Activated naive CD8-positive, alpha-beta T cell treated with anti-CD3 and anti-CD28 coated beads, Interleukin-2, amount 50 U/mL, for 16 hours (primary cell): ENCODE measurements around the gene CLASP1.
"Not testable (repeated sequence)": the region's sequence is repeated elsewhere in the genome, so short reads cannot be mapped to it uniquely, and the experiment has no call there.

Source experiments
- DNase-seq: peaks from one replicate; pipeline ENCODE4 v3.0.0-alpha.2; 2020; ENCODE audit warnings: low read depth, low spot score

The CLASP1 gene

DNA sequence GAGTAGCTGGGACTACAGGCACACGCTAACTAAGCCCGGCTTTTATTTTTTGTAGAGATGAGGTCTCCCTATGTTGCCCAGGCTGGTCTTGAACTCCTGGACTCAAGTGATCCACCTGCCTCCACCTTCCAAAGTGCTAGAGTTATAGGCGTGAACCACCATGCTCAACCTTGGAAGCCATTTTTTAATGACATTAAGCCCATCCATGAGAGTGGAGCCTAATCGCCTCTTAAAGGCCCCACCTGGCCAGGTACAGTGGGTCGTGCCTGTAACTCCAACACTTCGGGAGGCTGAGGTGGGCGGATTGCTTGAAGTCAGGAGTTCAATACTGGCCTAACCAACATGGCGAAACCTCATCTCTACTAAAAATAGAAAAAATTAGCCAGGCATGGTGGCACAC is 322.6 kb downstream of the CLASP1 start:
- no peak for DNase-seq

DNA sequence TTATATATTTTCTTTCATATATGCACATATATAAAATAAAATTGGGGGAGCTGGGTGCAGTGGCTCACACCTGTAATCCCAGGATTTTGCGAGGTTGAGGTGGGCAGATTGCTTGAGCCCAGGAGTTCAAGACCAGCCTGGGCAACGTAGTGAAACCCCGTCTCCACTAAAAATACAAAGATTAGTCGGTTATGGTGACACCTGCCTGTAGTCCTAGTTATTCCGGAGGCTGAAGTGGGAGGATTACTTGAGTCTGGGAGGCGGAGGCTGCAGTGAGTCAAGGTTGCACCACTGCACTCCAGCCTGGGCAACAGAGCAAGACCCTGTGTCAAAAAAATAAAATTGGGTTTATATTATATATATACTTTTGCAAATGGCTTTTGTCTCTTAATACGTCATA is 324.7 kb downstream of the CLASP1 start:
- no peak for DNase-seq

DNA sequence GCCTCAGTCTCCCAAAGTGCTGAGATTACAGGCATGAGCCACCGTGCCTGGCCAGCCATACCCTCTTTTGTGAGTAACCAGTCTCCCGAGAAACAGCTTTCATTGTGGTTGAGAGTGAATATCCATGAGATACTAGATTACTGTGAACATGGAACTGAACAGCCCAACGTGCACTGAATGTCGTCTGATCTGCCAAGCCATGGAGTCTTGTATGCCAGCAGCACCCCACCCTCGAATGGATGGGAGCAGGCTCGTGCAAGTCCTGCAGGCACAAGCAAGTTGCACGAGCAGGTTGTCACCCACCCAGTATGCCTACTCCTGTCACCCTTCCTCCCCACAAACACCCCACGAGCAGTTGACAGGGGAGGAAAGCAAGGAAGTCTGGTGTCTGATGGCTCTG is 327.8 kb downstream of the CLASP1 start:
- no peak for DNase-seq

DNA sequence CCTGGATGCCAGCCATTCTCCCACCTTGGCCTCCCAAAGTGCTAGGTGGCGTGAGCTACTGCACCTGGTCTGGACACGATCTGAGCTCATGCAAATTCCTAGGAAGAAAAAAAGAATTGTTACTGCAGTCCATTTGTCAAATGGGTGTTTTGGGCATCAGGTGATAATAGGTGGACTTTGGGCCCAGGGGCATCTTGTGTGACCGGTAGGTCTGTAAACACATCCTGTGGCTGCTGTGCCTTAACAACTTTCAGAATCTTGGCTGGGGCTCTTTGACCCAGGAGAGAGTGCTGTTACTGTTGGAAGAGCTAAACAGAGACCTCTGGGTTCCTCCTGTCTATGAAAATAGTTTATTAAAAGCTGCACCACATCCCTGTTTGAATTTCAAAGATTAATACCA is 329.3 kb downstream of the CLASP1 start:
- DNase-seq: no peak

DNA sequence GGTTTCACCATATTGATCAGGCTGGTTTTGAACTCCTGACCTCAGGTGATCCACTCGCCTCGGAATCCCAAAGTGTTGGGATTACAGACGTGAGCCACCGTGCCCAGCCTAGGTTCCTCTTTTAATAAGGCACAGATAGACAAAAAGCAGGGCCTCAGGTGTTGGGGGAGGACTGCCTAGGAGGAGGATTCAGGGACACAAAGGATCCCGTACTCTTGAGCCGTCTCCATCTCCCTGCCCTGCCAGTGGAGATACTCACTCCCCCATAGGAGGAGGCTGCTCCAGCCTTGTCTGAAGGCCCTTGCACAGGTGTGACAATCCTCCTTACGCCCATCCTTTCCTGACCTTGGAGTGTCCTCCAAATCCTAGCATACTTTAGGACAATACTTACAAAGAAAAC is 332.3 kb downstream of the CLASP1 start:
- DNase-seq: no peak

DNA sequence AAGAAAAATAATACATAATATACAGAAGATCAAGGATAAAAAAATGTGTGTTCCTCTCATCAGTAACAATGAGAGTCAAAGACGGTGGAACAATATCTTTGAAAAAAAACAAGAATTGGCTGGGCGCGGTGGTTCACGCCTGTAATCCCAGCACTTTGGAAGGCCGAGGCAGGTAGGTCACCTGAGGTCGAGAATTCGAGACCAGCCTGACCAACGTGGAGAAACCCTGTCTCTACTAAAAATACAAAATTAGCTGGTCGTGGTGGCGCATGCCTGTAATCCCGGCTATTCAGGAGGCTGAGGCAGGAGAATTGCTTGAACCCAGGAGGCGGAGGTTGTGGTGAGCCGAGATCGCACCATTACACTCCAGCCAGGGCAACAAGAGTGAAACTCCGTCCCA is 335.6 kb downstream of the CLASP1 start:
- not testable (repeated sequence) for DNase-seq

DNA sequence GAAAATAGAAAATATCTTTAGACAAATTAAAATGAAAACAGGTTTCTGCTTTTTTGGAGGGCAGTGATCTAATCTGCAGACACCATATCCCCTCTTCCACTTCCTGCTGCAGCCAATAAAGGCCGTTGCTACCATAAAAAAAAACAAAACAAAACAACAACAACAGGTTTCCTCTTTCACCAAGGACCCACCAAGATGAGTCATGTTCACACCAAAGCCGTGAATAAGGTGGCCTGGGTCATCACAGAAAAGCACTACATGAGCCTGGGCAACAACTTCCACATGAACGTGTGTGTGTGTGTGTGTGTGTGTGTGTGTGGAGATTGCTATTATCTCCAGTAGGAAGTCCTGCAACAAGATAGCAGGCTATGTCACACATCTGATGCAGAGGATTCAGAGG is 339.5 kb downstream of the CLASP1 start:
- no peak for DNase-seq

DNA sequence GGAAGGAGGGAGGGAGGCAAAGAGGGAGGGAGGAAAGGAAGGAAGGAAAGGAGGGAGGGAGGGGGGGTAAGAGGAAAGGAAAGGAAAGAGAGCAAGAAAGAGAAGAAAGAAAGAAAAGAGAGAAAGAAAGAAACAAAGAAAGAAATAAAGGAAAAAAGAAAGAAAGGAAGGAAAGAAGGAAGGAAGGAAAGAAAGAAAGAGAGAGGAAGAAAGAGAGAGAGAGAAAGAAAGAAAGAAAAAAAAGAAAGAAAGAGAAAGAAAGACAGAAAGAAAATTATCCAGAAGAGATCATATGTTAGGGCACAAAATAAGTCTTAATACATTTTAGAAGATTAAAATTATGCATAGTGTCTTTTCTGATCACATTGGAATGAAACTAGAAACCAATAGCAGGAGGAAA is 339.9 kb downstream of the CLASP1 start:
- no peak for DNase-seq

DNA sequence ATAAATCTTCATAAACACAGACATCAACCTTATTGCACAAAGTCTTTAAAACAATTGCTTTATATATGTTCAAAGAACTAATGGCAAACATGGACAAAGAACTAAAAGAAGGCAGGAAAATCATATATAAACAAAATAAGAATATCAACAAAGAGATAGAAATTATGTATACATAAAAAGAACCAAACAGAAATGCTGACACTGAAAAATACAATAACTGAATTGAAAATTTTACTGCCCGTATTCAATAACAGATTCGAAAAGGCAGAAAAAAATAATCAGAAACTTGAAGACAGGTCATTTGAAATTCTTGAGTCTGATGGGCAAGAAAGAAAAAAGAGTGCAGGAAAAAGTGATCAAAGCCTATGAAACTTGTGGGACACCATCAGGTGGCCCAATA is 342.2 kb downstream of the CLASP1 start:
- DNase-seq: no peak

DNA sequence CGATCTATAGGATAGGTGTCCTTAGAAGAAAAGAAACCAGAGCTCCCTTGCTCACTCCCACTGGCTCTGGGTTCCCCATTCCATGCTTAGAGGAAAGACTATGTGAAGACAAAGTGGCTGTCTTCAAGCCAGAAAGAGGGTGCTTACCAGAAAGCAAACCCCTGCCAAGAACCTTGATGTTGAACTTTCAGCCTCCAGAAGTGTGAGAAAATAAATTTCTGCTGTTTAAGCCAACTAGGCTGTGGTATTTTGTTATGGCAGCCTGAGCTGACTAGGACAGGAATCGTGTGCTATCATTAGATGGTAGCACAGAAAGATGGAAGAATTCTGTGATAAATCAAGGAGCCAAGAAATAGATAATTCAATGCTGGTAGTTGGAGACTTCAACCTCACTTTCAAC is 344.3 kb downstream of the CLASP1 start:
- no peak for DNase-seq

DNA sequence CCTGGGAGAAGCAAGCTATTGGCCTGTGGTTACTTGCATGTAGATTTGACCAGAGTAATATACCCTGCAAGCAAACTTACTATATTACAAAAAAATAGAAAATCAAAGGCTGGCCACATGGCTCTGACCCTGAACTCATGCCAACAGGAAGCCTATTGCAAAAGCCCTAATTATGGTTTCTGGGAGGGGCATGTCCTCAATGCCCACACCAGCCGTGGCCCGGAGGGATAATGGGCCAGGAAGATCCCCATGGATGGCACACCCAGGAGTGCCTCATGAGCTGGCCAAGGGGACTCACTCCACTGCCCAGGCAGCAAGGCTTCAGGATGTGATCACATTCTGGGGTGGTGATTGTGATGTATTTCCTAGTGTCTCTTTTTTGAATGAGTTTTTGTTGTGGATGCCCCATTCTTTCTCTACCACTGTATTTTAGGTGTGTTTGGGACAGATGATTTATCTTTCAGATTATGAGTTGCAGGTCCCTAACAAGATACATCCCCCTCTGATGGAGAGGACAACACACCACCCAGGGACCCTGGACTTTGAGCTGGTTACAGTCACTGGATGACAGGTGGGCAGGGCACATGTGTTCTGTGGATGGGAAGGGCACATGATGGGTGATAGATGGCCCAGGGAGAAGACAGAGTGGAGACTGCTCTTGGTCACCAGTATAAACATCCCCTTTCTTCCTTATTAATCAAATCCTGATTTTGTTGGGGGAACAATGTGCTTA is 345.6 kb downstream of the CLASP1 start:
- no peak for DNase-seq

DNA sequence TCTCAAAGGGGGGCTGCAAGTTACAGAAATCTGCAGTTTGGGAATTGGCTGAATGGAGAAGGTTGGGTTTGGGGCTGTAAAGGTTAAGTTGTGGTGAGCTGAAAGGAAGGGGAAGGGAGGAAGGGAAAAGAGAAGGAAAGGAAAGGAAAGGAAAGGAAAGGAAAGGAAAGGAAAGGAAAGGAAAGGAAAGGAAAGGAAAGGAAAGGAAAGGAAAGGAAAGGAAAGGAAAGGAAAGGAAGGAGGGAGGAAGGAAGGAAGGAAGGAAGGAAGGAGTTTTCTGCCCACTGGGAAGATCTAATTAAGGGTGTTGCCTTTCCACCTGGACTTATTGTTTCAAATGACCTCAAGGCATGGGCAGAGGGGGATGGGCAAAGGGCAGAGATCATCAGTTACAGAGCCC is 348.1 kb downstream of the CLASP1 start:
- DNase-seq: not testable (repeated sequence)

DNA sequence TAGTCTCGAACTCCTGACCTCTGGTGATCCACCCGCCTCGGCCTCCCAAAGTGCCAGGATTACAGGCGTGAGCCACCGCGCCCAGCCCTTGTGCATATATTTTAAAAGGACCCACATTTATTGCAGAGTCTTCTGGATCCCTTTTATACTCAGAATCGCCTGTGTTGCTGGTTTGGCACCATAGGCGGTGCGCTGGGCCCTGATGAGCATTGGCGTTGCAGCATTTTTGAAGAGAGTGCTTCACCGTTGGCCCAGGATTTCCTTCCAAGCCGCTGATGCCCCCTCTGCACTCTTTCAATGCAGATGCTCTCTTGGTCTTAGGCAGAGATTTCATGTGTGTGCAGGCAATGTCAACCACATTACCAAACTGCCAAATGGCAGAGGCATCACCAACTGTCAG is 350.8 kb downstream of the CLASP1 start:
- DNase-seq: no peak

DNA sequence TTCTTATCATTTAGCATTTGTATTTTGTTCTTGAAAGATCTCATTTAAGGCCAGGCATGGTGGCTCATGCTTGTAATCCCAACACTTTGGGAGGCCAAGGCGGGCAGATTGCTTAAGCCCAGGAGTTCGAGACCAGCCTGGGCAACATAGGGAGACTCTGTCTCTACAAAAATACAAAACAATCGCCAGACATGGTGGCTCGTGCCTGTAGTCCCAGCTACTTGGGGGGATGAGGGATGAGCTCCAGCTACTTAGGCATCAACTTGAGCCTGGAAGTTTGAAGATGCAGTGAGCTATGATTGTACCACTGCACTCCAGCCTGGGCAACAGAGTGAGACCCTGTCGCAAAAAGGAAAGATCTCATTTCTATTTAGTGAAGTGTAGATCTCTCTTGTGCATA is 351.4 kb downstream of the CLASP1 start:
- DNase-seq: not testable (repeated sequence)

DNA sequence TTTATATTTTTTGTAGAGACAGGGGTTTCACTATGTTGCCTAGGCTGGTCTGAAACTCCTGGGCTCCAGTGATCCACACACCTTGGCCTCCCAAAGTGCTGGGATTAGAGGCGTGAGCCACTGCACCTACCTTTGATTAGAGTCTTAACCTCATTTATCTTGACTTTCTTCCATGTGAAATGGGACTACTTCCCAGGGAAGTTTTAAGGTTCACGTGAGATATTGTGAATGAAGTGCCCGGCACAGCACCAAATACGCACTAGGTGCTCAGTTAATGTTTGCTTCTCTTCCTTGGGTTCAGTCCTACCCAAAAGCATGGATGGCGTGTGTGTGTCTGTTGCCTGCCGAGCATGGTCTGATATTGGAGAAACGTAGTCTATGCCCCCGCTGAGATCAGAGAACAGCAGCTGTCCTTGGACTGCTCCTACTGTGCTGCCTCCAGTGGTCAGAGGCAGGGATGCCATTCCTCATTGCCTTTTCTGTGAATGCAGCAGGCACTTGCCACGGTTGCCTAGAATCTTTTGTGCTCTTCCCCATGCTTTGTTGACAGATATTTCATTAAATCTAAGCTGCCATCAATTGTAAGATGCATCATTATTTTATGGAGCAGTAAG is 351.9 kb downstream of the CLASP1 start:
- DNase-seq: no peak

DNA sequence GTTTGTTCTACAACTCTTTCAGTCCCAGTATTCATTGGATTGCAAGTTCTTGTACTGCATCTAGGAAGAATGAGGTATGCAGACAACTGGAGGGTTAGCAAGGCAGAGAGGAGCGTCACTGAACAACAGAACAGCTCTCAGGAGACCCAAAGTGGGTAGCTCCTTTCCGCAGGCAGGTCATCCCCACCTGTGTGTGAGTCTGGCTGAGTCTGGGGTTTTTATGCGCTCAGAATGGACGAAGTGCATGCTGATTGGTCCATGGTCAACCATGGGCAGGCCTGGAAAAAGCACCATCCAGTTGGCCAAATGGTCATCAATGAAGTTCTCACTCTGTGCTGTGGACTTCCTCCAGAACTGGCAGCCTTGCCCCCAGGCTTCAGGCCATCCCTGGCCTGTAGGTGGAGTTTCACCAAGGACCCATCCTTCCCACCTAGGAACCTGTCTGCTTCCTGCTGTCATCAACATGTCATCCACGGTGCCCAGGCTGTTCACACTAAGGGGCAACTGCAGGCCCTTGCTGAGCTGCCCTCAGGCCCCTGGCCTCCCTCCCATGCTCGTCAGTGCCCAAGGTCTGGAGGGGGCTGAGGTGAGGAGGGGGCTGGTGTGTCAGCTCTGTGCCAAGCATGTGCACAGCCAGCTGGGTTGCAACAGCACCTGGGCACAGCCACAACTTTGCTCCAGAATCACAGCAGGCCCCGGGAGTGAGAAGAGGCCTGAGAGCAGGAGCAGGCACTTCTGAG is 353.2 kb downstream of the CLASP1 start:
- DNase-seq: no peak

DNA sequence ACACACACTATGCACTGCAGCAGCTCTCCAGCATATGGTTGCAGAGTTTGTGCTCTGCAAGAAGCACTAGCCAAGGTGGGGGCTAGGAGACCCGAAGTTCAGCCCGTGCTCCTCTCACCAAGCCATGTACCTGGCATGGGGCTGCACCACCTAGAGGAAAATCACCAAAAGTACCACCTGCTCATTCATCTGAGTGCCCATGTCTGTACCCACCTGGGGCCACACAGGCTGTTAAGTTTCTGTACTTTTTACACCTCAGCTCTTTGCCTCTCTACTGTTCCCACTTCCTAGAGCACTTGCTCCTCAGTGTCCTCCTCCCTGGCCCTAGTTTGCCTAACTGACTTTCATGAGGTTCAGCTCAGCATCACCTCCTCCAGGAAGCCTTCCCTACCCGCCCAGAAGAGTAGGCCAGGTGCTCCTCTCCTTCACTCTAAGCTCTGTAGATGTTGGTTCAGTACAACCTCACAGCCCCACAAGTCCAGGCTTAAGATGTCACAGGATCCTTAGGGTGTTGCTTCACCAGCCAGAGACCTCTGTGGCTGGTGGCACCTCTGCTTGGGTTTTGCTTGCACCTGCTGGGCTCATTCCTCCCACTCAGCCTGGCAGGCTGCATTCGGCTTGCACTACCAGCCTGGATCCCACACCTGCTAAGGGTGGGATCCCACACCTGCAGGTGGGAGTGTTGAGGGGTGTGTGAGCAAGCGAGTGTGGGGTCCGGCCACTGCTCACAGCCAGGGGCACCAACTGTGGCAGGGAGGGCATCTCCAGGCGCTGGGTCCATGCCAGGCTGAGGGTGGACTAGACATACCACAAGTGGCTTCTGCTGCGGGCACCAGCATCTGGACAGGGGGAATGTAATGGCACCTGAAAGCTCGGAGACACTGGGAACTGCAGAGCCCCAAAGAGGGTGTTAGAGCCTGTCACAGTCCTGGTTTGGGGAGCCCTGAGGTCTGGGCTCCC is 354.1 kb downstream of the CLASP1 start:
- DNase-seq: no peak

DNA sequence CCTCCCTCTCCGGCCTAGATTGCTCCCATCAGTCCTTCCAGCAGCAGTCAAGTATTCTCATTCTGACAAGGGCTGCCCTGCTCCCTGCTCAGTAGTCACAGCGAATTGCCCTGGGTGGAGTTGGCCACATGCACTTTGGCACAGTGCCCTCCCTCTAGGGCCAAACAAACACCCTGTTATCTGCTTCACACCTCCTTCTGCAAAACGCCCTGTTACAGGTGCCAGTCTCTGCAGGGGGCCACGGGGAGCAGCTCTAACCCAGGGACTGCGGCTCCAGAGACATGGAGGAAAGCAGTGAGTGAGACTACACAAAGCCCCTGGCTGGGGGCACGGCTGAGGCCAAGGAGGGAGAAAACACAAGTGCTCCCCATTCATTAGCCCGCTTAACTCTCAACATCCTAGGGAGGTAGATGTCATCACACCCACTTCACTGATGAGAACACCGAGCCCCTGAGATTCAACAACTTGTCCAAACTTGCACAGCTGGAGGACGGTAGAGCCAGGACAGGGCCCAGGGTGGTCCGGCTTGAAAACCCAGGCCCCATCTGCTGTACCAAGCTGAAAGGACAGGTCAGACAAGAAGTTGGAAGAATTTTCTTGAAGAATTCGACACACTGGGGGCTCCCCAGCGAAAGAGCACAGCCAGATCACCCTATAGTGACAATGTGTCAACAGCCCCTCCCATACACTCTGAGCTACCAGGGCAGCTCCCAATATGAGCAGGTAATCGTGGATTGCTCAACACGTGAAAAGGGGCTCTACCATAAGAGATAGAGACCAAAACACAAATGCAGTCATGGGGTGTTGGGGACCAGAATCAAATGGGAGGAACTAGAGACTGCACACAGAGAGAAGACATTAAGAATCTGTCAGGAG is 355.6 kb downstream of the CLASP1 start:
- DNase-seq: no peak

DNA sequence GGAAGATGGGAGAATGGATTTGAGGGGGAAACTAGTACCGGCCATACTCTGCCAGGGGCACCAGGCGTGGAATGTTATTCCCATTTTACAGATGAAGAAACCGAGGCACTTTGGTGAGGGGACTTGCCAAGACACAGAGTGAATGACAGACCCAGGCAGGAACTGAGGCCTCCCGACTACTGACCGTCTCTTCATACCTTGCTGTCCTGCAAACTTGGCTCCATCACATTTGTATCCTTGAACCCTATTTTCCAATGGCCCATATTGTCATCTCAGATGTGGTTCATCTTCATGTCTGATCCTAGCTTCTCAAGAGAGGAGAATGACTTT is 358.0 kb downstream of the CLASP1 start:
- DNase-seq: no peak

DNA sequence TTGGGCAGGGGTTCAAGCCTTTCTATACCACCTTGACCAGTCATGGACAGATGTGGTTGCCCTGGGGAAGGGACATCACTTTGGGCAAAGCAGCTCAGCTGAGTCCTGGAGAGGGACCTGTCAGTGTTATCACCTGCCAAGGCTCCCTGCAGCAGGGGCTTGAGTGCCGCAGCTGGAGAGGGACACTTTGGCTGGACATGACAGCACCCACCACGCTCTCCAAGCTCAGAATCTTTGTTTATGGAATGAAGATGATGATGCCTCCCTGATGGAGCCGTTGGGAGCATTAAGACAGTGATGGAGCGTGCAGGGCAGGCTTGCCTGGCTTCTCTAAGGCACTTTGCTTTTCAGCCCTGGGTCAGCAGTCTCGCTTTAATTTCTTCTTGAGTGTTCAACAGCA is 360.0 kb downstream of the CLASP1 start:
- DNase-seq: no peak
